PC-3 (cell line): ENCODE data around the gene SAMD4A. TPM values are rescaled to one million over a fixed set of nuclear protein-coding genes. Genes with fewer than 3 reads are reported as not detected.

Experiments
- ATAC-seq: fragments of 200-7000 bp; cut with Tn5 transposase; 2 replicates; pipeline ENCODE4 v1.9.1; 2020; ENCODE audit warnings: mild to moderate bottlenecking, moderate library complexity
- BruUV-seq: library from RNA; stranded (reverse); fragments of 400-500 nt; replicated peaks from 2 replicates; lab custom pipeline; 2021; lab: Mats Ljungman, UMichigan
- CTCF ChIA-PET: fragments of 300-600 bp; sonication (Branson Sonifier 250); formaldehyde crosslinking; loops from one replicate; lab custom pipeline; 2022; ENCODE audit warnings: antibody characterized with exemption; lab: Charles Lee
- POLR2A ChIA-PET: fragments of 300-600 bp; sonication (Branson Sonifier 250); formaldehyde crosslinking; loops from one replicate; lab custom pipeline; 2022; ENCODE audit warnings: antibody characterized with exemption; ENCODE audit not compliant: unreplicated experiment; lab: Charles Lee
- DNase-seq: peaks from one replicate; pipeline ENCODE4 v3.0.0-alpha.2; 2015
- H2AFZ ChIP-seq: fragments of 300-600 bp; sonication (generic); 2 replicates; pipeline ENCODE4 v1.6.0; 2016; ENCODE audit warnings: antibody characterized with exemption, low read length
- H3F3A ChIP-seq: fragments of 300-600 bp; sonication (generic); one replicate; pipeline ENCODE4 v1.6.0; 2017; ENCODE audit warnings: antibody characterized with exemption, low read length, control low read depth, mild to moderate bottlenecking; ENCODE audit not compliant: unreplicated experiment
- H3K27ac ChIP-seq: fragments of 300-600 bp; sonication (generic); 2 replicates; pipeline ENCODE4 v1.5.1; 2016; ENCODE audit warnings: mild to moderate bottlenecking, low read length
- H3K27me3 ChIP-seq: fragments of 300-600 bp; sonication (generic); 2 replicates; pipeline ENCODE4 v1.6.1; 2016; ENCODE audit warnings: low read length, mixed read lengths
- H3K36me3 ChIP-seq: fragments of 300-600 bp; sonication (generic); 2 replicates; pipeline ENCODE4 v1.6.1; 2016; ENCODE audit warnings: low read depth, mixed run types, low read length, mixed read lengths
- H3K4me1 ChIP-seq: fragments of 300-600 bp; sonication (generic); 2 replicates; pipeline ENCODE4 v1.5.1; 2016; ENCODE audit warnings: low read length; ENCODE audit not compliant: insufficient read depth
- H3K4me2 ChIP-seq: fragments of 300-600 bp; sonication (generic); 2 replicates; pipeline ENCODE4 v1.6.0; 2016; ENCODE audit warnings: low read length
- H3K4me3 ChIP-seq: fragments of 300-600 bp; sonication (generic); 2 replicates; pipeline ENCODE4 v1.5.1; 2016; ENCODE audit warnings: mild to moderate bottlenecking, low read length, mixed read lengths
- H3K79me2 ChIP-seq: fragments of 300-600 bp; sonication (generic); 2 replicates; pipeline ENCODE4 v1.6.1; 2017; ENCODE audit warnings: low read length, mixed read lengths
- H3K9ac ChIP-seq: fragments of 300-600 bp; sonication (generic); 2 replicates; pipeline ENCODE4 v1.6.0; 2016; ENCODE audit warnings: mild to moderate bottlenecking, low read length
- H3K9me2 ChIP-seq: fragments of 300-600 bp; sonication (generic); replicated peaks from 2 replicates; pipeline ENCODE4 v1.6.1; 2016; ENCODE audit warnings: mixed run types, low read length, mixed read lengths
- H3K9me3 ChIP-seq: fragments of 300-600 bp; sonication (generic); 2 replicates; pipeline ENCODE4 v1.6.1; 2016; ENCODE audit warnings: low read length, mixed read lengths
- H4K20me1 ChIP-seq: fragments of 300-600 bp; sonication (generic); 2 replicates; pipeline ENCODE4 v1.6.1; 2016; ENCODE audit warnings: low read length, mixed read lengths
- CTCF ChIP-seq: fragments of 300-600 bp; sonication (generic); conservative IDR thresholded peaks from 2 replicates; pipeline ENCODE4 v1.5.1; 2017; ENCODE audit warnings: antibody characterized with exemption, low read depth, mild to moderate bottlenecking, low read length
- EZH2 ChIP-seq: fragments of 300-600 bp; sonication (generic); IDR thresholded peaks from one replicate; pipeline ENCODE4 v1.6.1; 2017; ENCODE audit warnings: antibody characterized with exemption, mild to moderate bottlenecking, low read length; ENCODE audit not compliant: unreplicated experiment
- EZH2phosphoT487 ChIP-seq: fragments of 300-600 bp; sonication (generic); IDR thresholded peaks from 2 replicates; pipeline ENCODE4 v1.6.1; 2018; ENCODE audit warnings: mild to moderate bottlenecking, antibody characterized with exemption, low read length, borderline replicate concordance
- intact Hi-C: fragments of 100-400 bp; cut with micrococcal nuclease; formaldehyde crosslinking; loops from 2 replicates; pipeline ENCODE4 v1.9.0; 2023
- total RNA-seq: library from RNA; depleted of rRNA; stranded (reverse); fragments of >200 nt; gene quantifications from 2 replicates; pipeline ENCODE4 v1.2.3, GENCODE V29; 2014

The SAMD4A gene
- total RNA-seq, 1 experiment from 2014 or later = 42.9 TPM

GRCh38 chr14:54709867-54710266 lies 142.9 kb downstream of the SAMD4A start:
- POLR2A ChIA-PET = no interaction called here
- Histone ChIP-seq H3K27ac (no peak overlapping the region), H2AFZ (no peak overlapping the region), H3K9ac (no peak overlapping the region), H3K9me2 (no peaks in the 10 kb centered on the region), H3K36me3 (no peaks in the 10 kb centered on the region), H3K4me3 (no peak overlapping the region), H4K20me1 (no peaks in the 10 kb centered on the region), H3K79me2 (peaks cover 9% of the 10 kb centered on the region), H3K27me3 (no peaks in the 10 kb centered on the region), H3K4me2 (no peak overlapping the region), H3F3A (no peaks in the 10 kb centered on the region), H3K9me3 (no peaks in the 10 kb centered on the region), H3K4me1 (peaks cover 9% of the 10 kb centered on the region)
- intact Hi-C loops = no loop called here
- ATAC-seq (no peak), DNase-seq (no peak)
- no peak for TF ChIP-seq CTCF
- TF ChIP-seq EZH2phosphoT487 = no peak
- no peak for TF ChIP-seq EZH2
- CTCF ChIA-PET = no interaction called here
- no TSS peak for BruUV-seq

- BruUV-seq = no TSS peak
- no peaks in the 10 kb centered on the region for H4K20me1 ChIP-seq
- no peak overlapping the region for H2AFZ ChIP-seq
- ChIA-PET POLR2A (interaction anchor here (1.3 kb wide), 1 partner anchor 146 kb away, joined by 3 read pairs; no protein-coding TSS in a partner anchor), CTCF (no interaction called here)
- H3K79me2 ChIP-seq = peaks cover 10% of the 10 kb centered on the region
- no peak overlapping the region for H3K27ac ChIP-seq
- DNase-seq (no peak), ATAC-seq (no peak)
- H3K9me2 ChIP-seq = no peaks in the 10 kb centered on the region
- no peaks in the 10 kb centered on the region for H3K27me3 ChIP-seq
- H3K9ac ChIP-seq = no peak overlapping the region
- H3K9me3 ChIP-seq = no peaks in the 10 kb centered on the region
- intact Hi-C loops = no loop called here
- no peaks in the 10 kb centered on the region for H3K36me3 ChIP-seq
- no peak overlapping the region for H3K4me2 ChIP-seq
- no peak overlapping the region for H3K4me3 ChIP-seq
- no peak for TF ChIP-seq EZH2phosphoT487
- TF ChIP-seq EZH2 = no peak
- TF ChIP-seq CTCF = no peak
- no peaks in the 10 kb centered on the region for H3F3A ChIP-seq
- H3K4me1 ChIP-seq = peaks cover 12% of the 10 kb centered on the region
Observed at GRCh38 chr14:54711312-54711711, 144.4 kb downstream of the SAMD4A start.

GRCh38 chr14:54711812-54712464 lies 145.0 kb downstream of the SAMD4A start:
- no TSS peak for BruUV-seq
- Histone ChIP-seq H3F3A (no peaks in the 10 kb centered on the region), H4K20me1 (no peaks in the 10 kb centered on the region), H2AFZ (peak overlapping the region; percentile 3), H3K4me2 (no peak overlapping the region; the same call in 1 of the 2 replicates), H3K9ac (no peak overlapping the region), H3K9me3 (no peaks in the 10 kb centered on the region), H3K27me3 (no peaks in the 10 kb centered on the region), H3K9me2 (no peaks in the 10 kb centered on the region), H3K4me3 (no peak overlapping the region), H3K4me1 (peaks cover 12% of the 10 kb centered on the region), H3K27ac (no peak overlapping the region), H3K36me3 (no peaks in the 10 kb centered on the region), H3K79me2 (peaks cover 13% of the 10 kb centered on the region)
- DNase-seq (no peak), ATAC-seq (no peak)
- ChIA-PET CTCF (no interaction called here), POLR2A (no interaction called here)
- TF ChIP-seq EZH2 (no peak), CTCF (no peak)
- intact Hi-C loops = no loop called here
